Measurements from ENCODE around the gene NLRP11. TPM values are rescaled to one million over a fixed set of nuclear protein-coding genes. Genes with fewer than 3 reads are reported as not detected.
"Not testable (repeated sequence)": the region's sequence is repeated elsewhere in the genome, so short reads cannot be mapped to it uniquely, and the experiment has no call there.

NLRP11 gene
- total RNA-seq, 6 experiments from 2014 or later, result 0.22 to 0.92 (median 0.25) TPM

DNA sequence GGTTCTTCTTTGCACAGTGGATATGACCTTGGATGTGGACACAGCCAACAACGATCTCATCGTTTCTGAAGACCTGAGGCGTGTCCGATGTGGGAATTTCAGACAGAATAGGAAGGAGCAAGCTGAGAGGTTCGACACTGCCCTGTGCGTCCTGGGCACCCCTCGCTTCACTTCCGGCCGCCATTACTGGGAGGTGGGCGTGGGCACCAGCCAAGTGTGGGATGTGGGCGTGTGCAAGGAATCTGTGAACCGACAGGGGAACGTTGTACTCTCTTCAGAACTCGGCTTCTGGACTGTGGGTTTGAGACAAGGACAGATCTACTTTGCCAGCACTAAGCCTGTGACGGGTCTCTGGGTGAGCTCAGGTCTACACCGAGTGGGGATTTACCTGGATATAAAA lies 53.5 kb downstream of the NLRP11 start:
- no peak for ATAC-seq
- 70% methylated on average over 2 of the region's 16 CpGs for WGBS (ENCODE audit: insufficient coverage, low coverage, low lambda C conversion rate, missing lambda C conversion rate)

DNA sequence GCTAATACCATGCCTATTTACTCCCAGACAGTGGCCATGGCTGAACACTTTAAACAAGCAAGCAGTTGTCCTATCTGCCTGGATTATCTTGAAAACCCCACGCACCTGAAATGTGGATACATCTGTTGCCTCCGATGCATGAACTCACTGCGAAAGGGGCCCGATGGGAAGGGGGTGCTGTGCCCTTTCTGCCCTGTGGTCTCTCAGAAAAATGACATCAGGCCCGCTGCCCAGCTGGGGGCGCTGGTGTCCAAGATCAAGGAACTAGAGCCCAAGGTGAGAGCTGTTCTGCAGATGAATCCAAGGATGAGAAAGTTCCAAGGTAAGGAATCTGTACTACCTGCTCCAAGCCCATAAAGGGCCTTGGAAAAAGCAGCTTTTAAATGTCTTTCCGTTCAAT lies 54.3 kb downstream of the NLRP11 start:
- H3K27me3 ChIP-seq, result no peaks in the 10 kb centered on the region
- H3K9me3 ChIP-seq, result no peaks in the 10 kb centered on the region
- 18% methylated on average over 7 of the region's 7 CpGs for WGBS (ENCODE audit: insufficient coverage, low coverage, low lambda C conversion rate, missing lambda C conversion rate)
- ATAC-seq, result no peak
- no peak for DNase-seq
- no peaks in the 10 kb centered on the region for H3K36me3 ChIP-seq
- intact Hi-C loops (cut with DNase I), result no loop called here
- H3K4me1 ChIP-seq, result no peaks in the 10 kb centered on the region
- no peak overlapping the region for H3K4me3 ChIP-seq
- H3K27ac ChIP-seq, result no peak overlapping the region
- no peak for TF ChIP-seq POLR2A (IDR thresholded peaks at IDR 0.05)
- TF ChIP-seq, protein P1, sequence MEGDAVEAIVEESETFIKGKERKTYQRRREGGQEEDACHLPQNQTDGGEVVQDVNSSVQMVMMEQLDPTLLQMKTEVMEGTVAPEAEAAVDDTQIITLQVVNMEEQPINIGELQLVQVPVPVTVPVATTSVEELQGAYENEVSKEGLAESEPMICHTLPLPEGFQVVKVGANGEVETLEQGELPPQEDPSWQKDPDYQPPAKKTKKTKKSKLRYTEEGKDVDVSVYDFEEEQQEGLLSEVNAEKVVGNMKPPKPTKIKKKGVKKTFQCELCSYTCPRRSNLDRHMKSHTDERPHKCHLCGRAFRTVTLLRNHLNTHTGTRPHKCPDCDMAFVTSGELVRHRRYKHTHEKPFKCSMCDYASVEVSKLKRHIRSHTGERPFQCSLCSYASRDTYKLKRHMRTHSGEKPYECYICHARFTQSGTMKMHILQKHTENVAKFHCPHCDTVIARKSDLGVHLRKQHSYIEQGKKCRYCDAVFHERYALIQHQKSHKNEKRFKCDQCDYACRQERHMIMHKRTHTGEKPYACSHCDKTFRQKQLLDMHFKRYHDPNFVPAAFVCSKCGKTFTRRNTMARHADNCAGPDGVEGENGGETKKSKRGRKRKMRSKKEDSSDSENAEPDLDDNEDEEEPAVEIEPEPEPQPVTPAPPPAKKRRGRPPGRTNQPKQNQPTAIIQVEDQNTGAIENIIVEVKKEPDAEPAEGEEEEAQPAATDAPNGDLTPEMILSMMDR (IDR thresholded peaks at IDR 0.05), result peak; percentile 13 to 36 (median 17)

More for the DNA sequence above, 53.5 kb downstream of the NLRP11 start:
- intact Hi-C loops (cut with DNase I), result no loop called here
- Histone ChIP-seq H3K36me3 (no peaks in the 10 kb centered on the region), H3K27ac (no peak overlapping the region), H3K4me3 (no peak overlapping the region), H3K9me3 (no peaks in the 10 kb centered on the region), H3K4me1 (no peaks in the 10 kb centered on the region), H3K27me3 (no peaks in the 10 kb centered on the region)
- DNase-seq, result no peak
- no peak for TF ChIP-seq POLR2A (IDR thresholded peaks at IDR 0.05)
- TF ChIP-seq, protein P1 (IDR thresholded peaks at IDR 0.05), result no peak

DNA sequence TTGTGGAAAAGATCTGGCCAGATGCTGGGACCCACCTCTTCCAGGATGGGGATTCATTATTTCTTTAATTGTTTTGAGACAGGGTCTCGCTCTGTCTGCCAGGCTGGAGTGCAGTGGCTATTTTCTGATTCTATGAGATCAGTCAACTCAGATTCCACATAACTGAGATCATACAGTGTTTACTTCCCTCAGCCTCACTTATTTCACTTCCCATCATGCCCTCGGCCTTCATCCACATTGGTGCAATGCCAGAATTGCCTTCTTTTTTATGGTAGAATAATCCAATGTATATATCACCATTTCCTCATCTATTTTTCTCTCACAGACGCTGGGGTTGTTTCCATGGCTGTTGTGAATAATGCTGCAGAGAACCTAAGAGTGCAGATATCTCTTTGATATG lies 62.2 kb downstream of the NLRP11 start:
- H3K9me3 ChIP-seq; H3K36me3 ChIP-seq; H3K4me3 ChIP-seq; DNase-seq; H3K27me3 ChIP-seq; ATAC-seq; intact Hi-C loops (cut with DNase I); H3K27ac ChIP-seq; H3K4me1 ChIP-seq: not testable (repeated sequence)
- WGBS (ENCODE audit: insufficient coverage, low coverage, low lambda C conversion rate, missing lambda C conversion rate), result 32% methylated on average over 3 of the region's 3 CpGs

DNA sequence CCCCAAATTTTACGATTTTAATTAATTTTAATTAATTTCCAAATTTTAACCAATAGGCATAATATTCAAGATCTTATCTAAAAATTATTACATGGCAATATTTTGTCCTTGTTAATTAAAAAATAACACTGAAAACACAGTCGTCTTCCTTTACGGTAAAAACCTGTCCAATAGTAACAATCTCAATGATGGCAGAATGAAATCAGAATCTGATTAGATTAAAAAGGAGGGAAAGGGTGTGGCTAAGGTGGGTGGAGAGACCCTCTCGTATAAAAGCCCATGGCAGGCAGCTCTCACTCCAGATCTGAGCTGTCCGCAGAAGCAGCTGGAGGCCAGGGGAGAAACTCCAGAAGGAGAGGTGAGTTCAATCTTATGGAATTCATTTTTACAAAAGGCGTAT lies 63.0 kb downstream of the NLRP11 start, which contains the start of gene RFPL4AL1:
TSS of gene RFPL4AL1 (plus strand) at position 301 of the 400 bp plus-strand sequence. CDS start 2,687 bp downstream, outside the sequence.
- H3K4me3 ChIP-seq; H3K4me1 ChIP-seq; DNase-seq; H3K27me3 ChIP-seq; H3K27ac ChIP-seq; H3K9me3 ChIP-seq; ATAC-seq; intact Hi-C loops (cut with DNase I); H3K36me3 ChIP-seq: not testable (repeated sequence)
- 60% methylated on average over 5 of the region's 6 CpGs for WGBS (ENCODE audit: insufficient coverage, low coverage, low lambda C conversion rate, missing lambda C conversion rate)

DNA sequence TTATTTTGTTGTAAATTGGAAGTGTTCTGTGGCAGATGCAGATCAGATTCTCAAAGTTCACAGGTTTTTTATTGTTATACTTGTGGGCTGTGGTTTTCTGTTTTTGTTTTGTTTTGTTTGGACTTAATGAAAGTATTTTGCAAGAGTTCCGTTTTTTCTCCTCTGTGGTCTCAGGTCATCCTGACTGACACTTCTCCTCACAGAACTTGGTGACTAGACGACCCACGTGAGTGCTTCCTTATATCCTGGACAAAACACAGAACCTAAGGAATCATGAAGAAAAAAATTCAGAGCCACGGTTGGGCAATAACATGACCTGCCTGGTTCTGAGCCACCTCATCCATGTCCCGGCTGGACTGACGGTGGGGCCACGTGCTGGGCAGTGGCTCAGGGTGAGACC lies 65.3 kb downstream of the NLRP11 start:
- H3K27ac ChIP-seq, result no peak overlapping the region
- no peak overlapping the region for H3K4me3 ChIP-seq
- no peaks in the 10 kb centered on the region for H3K27me3 ChIP-seq
- DNase-seq, result no peak
- WGBS (ENCODE audit: insufficient coverage, low coverage, low lambda C conversion rate, missing lambda C conversion rate), result 42% methylated on average over 7 of the region's 7 CpGs
- H3K4me1 ChIP-seq, result no peaks in the 10 kb centered on the region
- ATAC-seq, result peak in 1 of 4 donors; percentile 44
- no peaks in the 10 kb centered on the region for H3K9me3 ChIP-seq
- no peak for TF ChIP-seq POLR2A (IDR thresholded peaks at IDR 0.05)
- TF ChIP-seq, protein P1 (IDR thresholded peaks at IDR 0.05), result no peak
- intact Hi-C loops (cut with DNase I), result no loop called here
- H3K36me3 ChIP-seq, result no peaks in the 10 kb centered on the region

DNA sequence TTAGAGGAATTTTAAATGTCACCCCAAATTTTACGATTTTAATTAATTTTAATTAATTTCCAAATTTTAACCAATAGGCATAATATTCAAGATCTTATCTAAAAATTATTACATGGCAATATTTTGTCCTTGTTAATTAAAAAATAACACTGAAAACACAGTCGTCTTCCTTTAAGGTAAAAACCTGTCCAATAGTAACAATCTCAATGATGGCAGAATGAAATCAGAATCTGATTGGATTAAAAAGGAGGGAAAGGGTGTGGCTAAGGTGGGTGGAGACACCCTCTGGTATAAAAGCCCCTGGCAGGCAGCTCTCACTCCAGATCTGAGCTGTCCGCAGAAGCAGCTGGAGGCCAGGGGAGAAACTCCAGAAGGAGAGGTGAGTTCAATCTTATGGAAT lies 73.0 kb downstream of the NLRP11 start, which contains the start of gene RFPL4A:
TSS of gene RFPL4A (plus strand) at position 301 of the 400 bp plus-strand sequence. CDS start 2,704 bp downstream, outside the sequence.
- H3K36me3 ChIP-seq; intact Hi-C loops (cut with DNase I); DNase-seq; ATAC-seq; H3K9me3 ChIP-seq; H3K4me1 ChIP-seq; H3K4me3 ChIP-seq; H3K27me3 ChIP-seq; H3K27ac ChIP-seq: not testable (repeated sequence)
- 66% methylated on average over 3 of the region's 3 CpGs for WGBS (ENCODE audit: insufficient coverage, low coverage, low lambda C conversion rate, missing lambda C conversion rate)

DNA sequence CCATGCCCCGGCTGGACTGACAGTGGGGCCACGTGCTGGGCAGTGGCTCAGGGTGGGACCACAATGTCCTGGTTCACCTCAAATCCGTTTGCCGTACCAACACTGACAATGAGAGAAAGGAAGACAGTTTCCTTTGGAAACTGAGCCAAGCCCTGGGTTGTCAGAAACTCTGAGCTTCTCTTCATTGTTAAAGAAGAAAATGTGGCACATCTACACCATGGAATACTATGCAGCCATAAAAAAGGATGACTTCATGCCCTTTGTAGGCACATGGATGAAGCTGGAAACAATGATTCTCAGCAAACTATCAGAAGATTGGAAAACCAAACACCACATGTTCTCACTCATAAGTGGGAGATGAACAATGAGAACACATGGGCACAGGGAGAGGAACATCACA lies 75.0 kb downstream of the NLRP11 start:
- H3K27me3 ChIP-seq; ATAC-seq; intact Hi-C loops (cut with DNase I); DNase-seq; H3K36me3 ChIP-seq; H3K27ac ChIP-seq; H3K9me3 ChIP-seq; H3K4me1 ChIP-seq; H3K4me3 ChIP-seq: not testable (repeated sequence)
- 67% methylated on average over 4 of the region's 4 CpGs for WGBS (ENCODE audit: insufficient coverage, low coverage, low lambda C conversion rate, missing lambda C conversion rate)

Measured in right lobe of liver (tissue), 6 donors.